GM12864 (cell line): Measurements from ENCODE around the gene STK39.

Experiments
- DNase-seq: peaks from one replicate; pipeline ENCODE4 v3.0.0-alpha.2; 2011; ENCODE audit warnings: low read depth
- H3K4me3 ChIP-seq: 2 replicates; pipeline ENCODE4 v1.5.1; 2011; ENCODE audit warnings: mild to moderate bottlenecking, low read depth, low read length, control low read depth
- TF ChIP-seq, protein P1 (sequence below): IDR thresholded peaks from 2 replicates; pipeline ENCODE4 v1.5.1; 2011; ENCODE audit warnings: low read depth, mild to moderate bottlenecking, moderate library complexity, low read length, control low read depth, inconsistent platforms; ENCODE audit errors: missing control alignments

Gene STK39

DNA sequence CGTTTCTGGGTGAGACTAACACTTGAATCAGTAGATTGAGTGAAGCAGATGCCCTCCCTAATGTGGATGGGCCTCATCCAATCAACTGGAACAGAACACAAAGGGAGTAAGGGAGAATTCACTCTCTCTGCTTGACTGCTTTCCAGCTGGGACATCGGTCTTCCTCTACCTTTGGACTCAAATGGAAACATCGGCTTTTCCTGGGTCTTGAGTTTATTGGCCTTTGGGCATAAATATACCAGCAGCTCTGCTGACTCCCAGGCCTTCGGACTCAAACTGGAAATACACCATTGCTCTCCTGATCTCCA is 311.6 kb downstream of the STK39 start:
- TF ChIP-seq, protein P1, sequence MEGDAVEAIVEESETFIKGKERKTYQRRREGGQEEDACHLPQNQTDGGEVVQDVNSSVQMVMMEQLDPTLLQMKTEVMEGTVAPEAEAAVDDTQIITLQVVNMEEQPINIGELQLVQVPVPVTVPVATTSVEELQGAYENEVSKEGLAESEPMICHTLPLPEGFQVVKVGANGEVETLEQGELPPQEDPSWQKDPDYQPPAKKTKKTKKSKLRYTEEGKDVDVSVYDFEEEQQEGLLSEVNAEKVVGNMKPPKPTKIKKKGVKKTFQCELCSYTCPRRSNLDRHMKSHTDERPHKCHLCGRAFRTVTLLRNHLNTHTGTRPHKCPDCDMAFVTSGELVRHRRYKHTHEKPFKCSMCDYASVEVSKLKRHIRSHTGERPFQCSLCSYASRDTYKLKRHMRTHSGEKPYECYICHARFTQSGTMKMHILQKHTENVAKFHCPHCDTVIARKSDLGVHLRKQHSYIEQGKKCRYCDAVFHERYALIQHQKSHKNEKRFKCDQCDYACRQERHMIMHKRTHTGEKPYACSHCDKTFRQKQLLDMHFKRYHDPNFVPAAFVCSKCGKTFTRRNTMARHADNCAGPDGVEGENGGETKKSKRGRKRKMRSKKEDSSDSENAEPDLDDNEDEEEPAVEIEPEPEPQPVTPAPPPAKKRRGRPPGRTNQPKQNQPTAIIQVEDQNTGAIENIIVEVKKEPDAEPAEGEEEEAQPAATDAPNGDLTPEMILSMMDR, result no peak

DNA sequence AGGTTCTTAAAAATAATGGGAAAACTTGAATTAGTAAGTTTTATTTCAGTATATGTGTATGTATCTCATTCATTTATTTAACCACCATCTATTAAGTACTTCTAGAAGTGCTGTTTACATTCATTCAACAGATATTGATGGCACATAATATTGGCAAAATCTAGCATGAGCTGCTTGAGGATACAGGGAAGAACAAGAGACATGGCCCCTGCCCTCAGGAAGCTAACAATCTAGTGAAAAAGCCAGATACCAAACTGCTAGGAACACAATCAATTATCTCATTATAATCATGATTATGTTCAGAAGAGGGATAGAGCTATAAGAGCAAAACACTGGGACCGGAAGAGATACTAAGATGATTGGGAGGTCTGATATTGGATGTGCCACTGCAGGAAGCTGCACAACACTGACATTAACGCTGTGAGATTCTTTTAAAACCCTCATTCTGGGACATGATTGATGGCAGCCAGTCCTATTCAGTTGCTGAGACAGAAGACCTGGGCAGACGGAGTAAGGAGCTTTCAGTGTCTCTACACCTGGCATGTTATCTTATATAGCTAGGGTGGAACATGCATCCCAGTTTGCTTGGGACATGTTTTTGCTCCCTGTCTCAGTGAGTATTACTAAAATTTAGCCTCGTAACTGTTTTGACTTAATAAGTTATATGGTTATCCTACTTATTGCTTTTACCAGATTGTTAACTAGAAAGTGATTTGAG is 314.1 kb downstream of the STK39 start:
- TF ChIP-seq, protein P1, result no peak
- no peak for DNase-seq

More for the DNA sequence above, 311.6 kb downstream of the STK39 start:
- no peak for DNase-seq
- H3K4me3 ChIP-seq, result no peak overlapping the region

DNA sequence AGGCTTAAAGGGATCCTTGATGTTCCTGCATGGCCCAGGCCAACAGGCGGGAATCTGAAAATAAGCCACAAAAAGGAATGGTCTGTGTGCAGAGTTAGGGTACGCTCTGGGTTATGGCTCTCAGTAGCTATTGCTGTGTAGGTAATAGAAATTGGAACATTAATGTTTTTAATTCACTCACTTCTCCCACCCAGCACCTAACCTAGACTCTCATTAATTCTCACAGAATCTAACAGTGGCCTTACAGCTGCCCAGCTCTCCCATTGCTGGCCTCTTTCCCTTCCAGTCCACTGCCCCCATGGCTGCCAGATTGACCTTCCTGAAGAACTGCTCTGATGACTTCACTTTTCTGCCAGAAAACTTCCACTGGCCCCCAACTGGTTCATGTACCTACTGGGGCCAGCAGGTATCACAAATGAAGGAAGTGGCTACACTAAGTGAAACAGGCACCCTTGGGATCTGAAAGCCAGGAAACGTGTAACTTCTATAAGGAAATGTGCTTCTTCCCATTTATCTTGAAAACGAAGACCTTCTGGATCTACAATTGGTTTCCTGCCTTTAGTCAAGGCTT is 315.2 kb downstream of the STK39 start:
- no peak for DNase-seq
- H3K4me3 ChIP-seq, result no peak overlapping the region
- TF ChIP-seq, protein P1, result no peak

More for the DNA sequence above, 314.1 kb downstream of the STK39 start:
- H3K4me3 ChIP-seq, result no peak overlapping the region

DNA sequence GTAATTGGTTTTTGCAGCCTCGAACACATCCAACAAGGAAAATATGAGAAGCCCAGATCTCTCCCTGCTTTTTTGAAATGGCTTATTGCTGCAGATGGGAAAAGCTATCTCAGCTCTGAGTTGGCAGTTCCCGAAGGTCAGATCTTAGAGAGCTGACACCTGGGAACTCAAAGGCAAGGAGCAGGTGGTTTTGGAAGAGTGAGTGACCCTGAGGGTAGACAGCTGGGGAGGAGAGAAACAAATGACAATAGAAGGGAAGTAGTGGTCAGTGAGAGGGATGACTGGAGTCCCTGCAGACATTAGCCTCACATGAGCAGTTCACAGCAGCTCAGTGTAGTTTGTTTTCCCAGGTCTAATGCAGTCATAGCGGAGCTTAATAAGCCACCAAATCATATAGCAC is 317.9 kb downstream of the STK39 start:
- DNase-seq, result no peak
- TF ChIP-seq, protein P1, result no peak
- no peak overlapping the region for H3K4me3 ChIP-seq

DNA sequence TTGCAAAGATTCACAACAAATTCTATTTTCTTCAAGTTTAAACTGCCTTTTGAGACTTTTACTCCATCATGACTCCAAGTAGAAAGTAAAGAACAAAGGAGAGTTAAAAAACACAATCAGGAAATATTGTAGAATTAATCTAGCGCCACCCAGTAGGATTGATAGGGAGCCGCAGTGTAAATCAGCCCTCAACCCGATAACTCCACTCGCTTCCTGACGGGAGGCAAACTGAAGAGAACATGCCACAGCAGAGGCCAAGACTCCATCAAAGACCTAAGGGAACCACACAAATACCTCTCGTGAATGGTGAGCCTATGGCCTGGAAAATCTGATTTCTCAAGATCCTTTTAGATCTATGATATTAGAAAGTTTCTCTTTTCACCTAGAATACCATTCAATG is 319.0 kb downstream of the STK39 start:
- no peak overlapping the region for H3K4me3 ChIP-seq
- no peak for DNase-seq
- TF ChIP-seq, protein P1, result no peak

DNA sequence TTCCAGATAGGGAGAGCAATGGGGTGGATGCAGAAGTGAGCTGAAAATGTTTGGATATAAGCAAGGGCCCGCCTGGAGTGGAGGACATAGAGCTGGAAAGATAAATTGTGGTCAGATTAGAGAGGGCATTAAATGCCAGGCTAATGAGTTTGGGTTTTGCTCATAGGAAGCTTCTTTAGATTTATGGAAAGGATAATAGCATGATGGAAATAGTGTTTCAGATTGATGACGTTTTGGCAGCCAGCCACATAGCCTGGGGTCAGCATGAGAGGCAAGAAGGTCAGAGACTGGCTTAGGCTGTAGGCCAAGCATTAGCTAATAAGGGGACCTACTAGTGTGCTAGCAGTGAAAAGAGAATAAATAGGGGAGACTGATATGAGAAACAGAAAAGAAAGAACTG is 321.6 kb downstream of the STK39 start:
- TF ChIP-seq, protein P1, result no peak
- no peak for DNase-seq
- no peak overlapping the region for H3K4me3 ChIP-seq

DNA sequence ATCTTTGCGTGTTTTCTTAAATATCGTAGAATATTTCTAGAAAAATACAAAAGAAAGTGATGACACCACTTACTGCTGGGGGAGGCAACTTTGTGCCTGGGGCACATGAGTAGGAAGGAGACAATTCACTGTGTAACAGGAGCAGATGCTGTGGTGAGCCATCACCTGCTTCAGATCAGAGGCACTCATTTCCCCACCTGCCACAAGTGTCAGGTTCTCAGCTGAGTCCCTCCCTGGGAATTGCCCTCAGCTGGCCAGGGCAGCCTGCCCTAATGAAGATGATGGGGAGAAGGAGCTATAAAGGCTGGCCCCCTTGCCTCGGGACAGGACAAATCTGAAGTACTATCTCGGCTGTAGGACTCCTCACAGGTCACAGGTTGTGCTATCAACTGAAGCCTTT is 322.8 kb downstream of the STK39 start:
- TF ChIP-seq, protein P1, result no peak
- DNase-seq, result no peak
- no peak overlapping the region for H3K4me3 ChIP-seq
